ENCODE data around the gene CKAP2. TPM values are rescaled to one million over a fixed set of nuclear protein-coding genes. Genes with fewer than 3 reads are reported as not detected.

CKAP2 gene
- total RNA-seq, 1 donor from 2014 or later, result 48.5 TPM

Other genes with a start within 250 kb of the CKAP2 start
- 27.1 and 29.0 TPM in 2 replicates for gene THSD1, start 49.3 kb upstream of the CKAP2 start, total RNA-seq
- gene VPS36, start 4.8 kb upstream of the CKAP2 start, total RNA-seq, result 95.1 and 110 TPM in 2 replicates
- 2.4 and 3.6 TPM in 2 replicates for gene HNRNPA1L2, start 187.0 kb downstream of the CKAP2 start, total RNA-seq
- 38.1 and 43.7 TPM in 2 replicates for gene SUGT1, start 197.4 kb downstream of the CKAP2 start, total RNA-seq

All from myocyte (in vitro differentiated cells).